K562 (cell line): Measurements from ENCODE around the gene CHD3. TPM values are rescaled to one million over a fixed set of nuclear protein-coding genes. Genes with fewer than 3 reads are reported as not detected.

Experiments used
- ARNT ChIP-seq, 2 experiments: fragments of 450-650 bp; IDR thresholded peaks; 2 replicates each; pipeline ENCODE4 v1.6.1; 2016; ENCODE audit warnings: mild to moderate bottlenecking in 1 of 2
- ATF7 ChIP-seq: fragments of 450-650 bp; IDR thresholded peaks from 2 replicates; pipeline ENCODE4 v1.7.1; 2014; ENCODE audit warnings: mild to moderate bottlenecking, moderate library complexity
- CBX5 ChIP-seq: IDR thresholded peaks from 2 replicates; pipeline ENCODE4 v1.6.1; 2014; ENCODE audit warnings: low read depth, borderline replicate concordance
- CCNT2 ChIP-seq: IDR thresholded peaks from 2 replicates; pipeline ENCODE4 v1.6.1; 2011; ENCODE audit warnings: borderline replicate concordance, low read depth, mild to moderate bottlenecking, moderate library complexity, mixed read lengths, low read length; ENCODE audit not compliant: insufficient read length; ENCODE audit errors: extremely low read depth
- CHD1 ChIP-seq: fragments of 200-600 bp; sonication (generic); IDR thresholded peaks from one replicate; pipeline ENCODE4 v1.6.1; 2012; ENCODE audit warnings: mild to moderate bottlenecking, moderate library complexity, low read length, inconsistent platforms
- CTBP1 ChIP-seq: fragments of 450-650 bp; IDR thresholded peaks from 2 replicates; pipeline ENCODE4 v1.6.1; 2016; ENCODE audit warnings: borderline replicate concordance
- EP300 ChIP-seq: IDR thresholded peaks from 2 replicates; pipeline ENCODE4 v1.6.1; 2012; ENCODE audit warnings: low read length, improper control_type of control experiment
- MAFK ChIP-seq: IDR thresholded peaks from 2 replicates; pipeline ENCODE4 v1.6.1; 2011; ENCODE audit warnings: low read length, improper control_type of control experiment
- POLR2AphosphoS2 ChIP-seq: IDR thresholded peaks from 2 replicates; pipeline ENCODE4 v1.6.1; 2012; ENCODE audit warnings: low read length, improper control_type of control experiment
- POLR2H ChIP-seq: IDR thresholded peaks from 2 replicates; pipeline ENCODE4 v1.6.1; 2016; ENCODE audit warnings: missing genetic modification characterization, low read depth, mild to moderate bottlenecking, control low read depth, missing compliant biosample characterization, moderate library complexity
- POLR3A ChIP-seq: IDR thresholded peaks from 2 replicates; pipeline ENCODE4 v1.6.1; 2011; ENCODE audit warnings: borderline replicate concordance, mild to moderate bottlenecking, moderate library complexity; ENCODE audit not compliant: insufficient read length, insufficient read depth; ENCODE audit errors: extremely low read depth
- PPARD ChIP-seq: fragments of 250-450 bp; sonication (Bioruptor Pico); IDR thresholded peaks from 2 replicates; pipeline ENCODE4 v1.8.0; 2022; ENCODE audit warnings: inconsistent platforms, mild to moderate bottlenecking, moderate library complexity
- RAD21 ChIP-seq, 2 experiments: fragments of 250-450 bp in 1 of 2; fragments of 450-650 bp in 1 of 2; sonication (Bioruptor Pico) in 1 of 2; formaldehyde crosslinking in 1 of 2; IDR thresholded peaks in 1 of 2; conservative IDR thresholded peaks in 1 of 2; 2 replicates each; pipeline versions ENCODE4 v1.4.0 to v1.8.0; 2020 to 2022; ENCODE audit warnings: mild to moderate bottlenecking in 2 of 2, moderate library complexity in 1 of 2
- SMC3 ChIP-seq: conservative IDR thresholded peaks from 2 replicates; pipeline ENCODE4 v1.6.1; 2011; ENCODE audit warnings: low read depth, low read length, improper control_type of control experiment; ENCODE audit not compliant: insufficient read depth
- SREBF1 ChIP-seq: fragments of 150-350 bp; IDR thresholded peaks from 2 replicates; pipeline ENCODE4 v1.6.1; 2014; ENCODE audit warnings: antibody characterized with exemption, low read depth, low read length, borderline replicate concordance
- XRCC5 ChIP-seq: fragments of 200-400 bp; formaldehyde crosslinking; IDR thresholded peaks from 2 replicates; pipeline ENCODE4 v1.6.1; 2017; ENCODE audit warnings: low read depth, mild to moderate bottlenecking, low read length
- ZNF134 ChIP-seq: fragments of 250-450 bp; sonication (Bioruptor Pico); conservative IDR thresholded peaks from 2 replicates; pipeline ENCODE4 v1.4.0; 2020
- ZNF780A ChIP-seq: fragments of 250-450 bp; sonication (Bioruptor Pico); IDR thresholded peaks from 2 replicates; pipeline ENCODE4 v1.5.0; 2021; ENCODE audit warnings: mild to moderate bottlenecking
- polyA plus RNA-seq, 8 experiments: library from polyadenylated mRNA; depleted of rRNA in 4 of 8; stranded (reverse) in 5 of 8; unstranded in 3 of 8; fragments of >200 nt; fragmentation: Nextera tagmentation in 2 of 8; fragmentation: Illumina TruSeq in 1 of 8; extraction: Ambion mirVana in 2 of 8; extraction: Trizol in 1 of 8; gene quantifications; 2 replicates each; pipeline versions ENCODE4 v1.2.1 to v1.2.3, GENCODE V29; 2011 to 2014; ENCODE audit warnings: inconsistent platforms in 1 of 8, missing spikeins in 1 of 8
- total RNA-seq, 7 experiments: library from RNA; depleted of rRNA in 6 of 7; stranded (reverse); fragments of >200 nt in 6 of 7; fragmentation: Illumina TruSeq in 2 of 7; extraction: Trizol in 2 of 7; gene quantifications; 2 replicates each; pipeline versions ENCODE4 v1.2.1 to v1.2.3, GENCODE V29; 2011 to 2021; ENCODE audit warnings: low replicate concordance in 1 of 7
- TF ChIP-seq, protein P1 (sequence below), 2 experiments: fragments of 450-650 bp in 1 of 2; sonication (generic) in 1 of 2; formaldehyde crosslinking in 1 of 2; IDR thresholded peaks in 1 of 2; conservative IDR thresholded peaks in 1 of 2; 2 replicates each; pipeline versions ENCODE4 v1.6.1 to v1.8.1; 2016 to 2023; ENCODE audit warnings: mild to moderate bottlenecking in 2 of 2, moderate library complexity in 2 of 2, inconsistent platforms in 1 of 2, missing genetic modification reagents in 1 of 2
- TF ChIP-seq, protein P2 (sequence below): sonication (generic); formaldehyde crosslinking; IDR thresholded peaks from 2 replicates; pipeline ENCODE4 v1.8.1; 2023; ENCODE audit warnings: mild to moderate bottlenecking, missing genetic modification reagents

Gene CHD3
- total and polyA plus RNA-seq, 9 of the 15 experiments (the other 6 are each of a cell fraction or from before 2014, with no cell fraction given), result 0.39 to 38.2 (median 21.2) TPM

DNA sequence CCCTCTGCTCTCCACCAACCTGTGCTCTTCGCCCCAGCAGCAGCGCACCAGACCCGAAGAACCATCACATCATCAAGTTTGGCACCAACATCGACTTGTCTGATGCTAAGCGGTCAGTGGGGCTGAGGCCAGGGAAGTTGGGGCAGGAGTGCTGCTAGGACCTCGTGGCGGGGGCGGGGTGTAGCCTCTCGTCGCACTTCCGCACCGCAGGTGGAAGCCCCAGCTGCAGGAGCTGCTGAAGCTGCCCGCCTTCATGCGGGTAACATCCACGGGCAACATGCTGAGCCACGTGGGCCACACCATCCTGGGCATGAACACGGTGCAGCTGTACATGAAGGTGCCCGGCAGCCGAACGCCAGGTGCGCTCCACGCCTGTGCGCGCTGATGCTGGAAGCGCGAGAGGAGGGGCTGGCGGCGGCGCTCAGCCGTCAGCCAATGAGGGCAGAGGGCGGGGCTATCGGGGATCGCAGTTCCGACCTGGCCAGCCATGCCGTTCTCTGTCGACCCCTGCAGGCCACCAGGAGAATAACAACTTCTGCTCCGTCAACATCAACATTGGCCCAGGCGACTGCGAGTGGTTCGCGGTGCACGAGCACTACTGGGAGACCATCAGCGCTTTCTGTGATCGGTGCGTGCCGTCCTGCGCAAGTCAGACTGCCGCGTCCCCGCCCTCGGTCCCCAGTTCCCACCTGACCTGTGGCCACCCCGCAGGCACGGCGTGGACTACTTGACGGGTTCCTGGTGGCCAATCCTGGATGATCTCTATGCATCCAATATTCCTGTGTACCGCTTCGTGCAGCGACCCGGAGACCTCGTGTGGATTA lies 36.9 kb upstream of the CHD3 start (continued):
- TF ChIP-seq XRCC5 (no peak), POLR3A (no peak), ZNF780A (no peak), ATF7 (no peak), CBX5 (no peak), SREBF1 (no peak), CCNT2 (peak; percentile 43), ARNT (IDR thresholded peaks at IDR 0.05) (no peak), ZNF134 (CRISPR knock-in tag) (no peak), CTBP1 (peak; percentile 39; the same call in 1 of the 2 replicates), MAFK (no peak), POLR2H (no peak), SMC3 (peak; percentile 29; the same call in 1 of the 2 replicates), POLR2AphosphoS2 (peak; percentile 46; the same call in 1 of the 2 replicates), PPARD (no peak), EP300 (no peak), CHD1 (no peak), RAD21 (CRISPR knock-in tag; conservative IDR thresholded peaks at IDR 0.05 in 1 of 2, IDR thresholded peaks at IDR 0.05 in 1 of 2) (peak; percentile 33 to 67; a peak in 3 of 4 replicates)
- TF ChIP-seq, protein P1, sequence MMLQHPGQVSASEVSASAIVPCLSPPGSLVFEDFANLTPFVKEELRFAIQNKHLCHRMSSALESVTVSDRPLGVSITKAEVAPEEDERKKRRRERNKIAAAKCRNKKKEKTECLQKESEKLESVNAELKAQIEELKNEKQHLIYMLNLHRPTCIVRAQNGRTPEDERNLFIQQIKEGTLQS (IDR thresholded peaks at IDR 0.05), result peak; percentile 49; the same call in 1 of the 2 replicates
- TF ChIP-seq, protein P1 (CRISPR knock-in tag; conservative IDR thresholded peaks at IDR 0.05), result no peak
- TF ChIP-seq, protein P2, sequence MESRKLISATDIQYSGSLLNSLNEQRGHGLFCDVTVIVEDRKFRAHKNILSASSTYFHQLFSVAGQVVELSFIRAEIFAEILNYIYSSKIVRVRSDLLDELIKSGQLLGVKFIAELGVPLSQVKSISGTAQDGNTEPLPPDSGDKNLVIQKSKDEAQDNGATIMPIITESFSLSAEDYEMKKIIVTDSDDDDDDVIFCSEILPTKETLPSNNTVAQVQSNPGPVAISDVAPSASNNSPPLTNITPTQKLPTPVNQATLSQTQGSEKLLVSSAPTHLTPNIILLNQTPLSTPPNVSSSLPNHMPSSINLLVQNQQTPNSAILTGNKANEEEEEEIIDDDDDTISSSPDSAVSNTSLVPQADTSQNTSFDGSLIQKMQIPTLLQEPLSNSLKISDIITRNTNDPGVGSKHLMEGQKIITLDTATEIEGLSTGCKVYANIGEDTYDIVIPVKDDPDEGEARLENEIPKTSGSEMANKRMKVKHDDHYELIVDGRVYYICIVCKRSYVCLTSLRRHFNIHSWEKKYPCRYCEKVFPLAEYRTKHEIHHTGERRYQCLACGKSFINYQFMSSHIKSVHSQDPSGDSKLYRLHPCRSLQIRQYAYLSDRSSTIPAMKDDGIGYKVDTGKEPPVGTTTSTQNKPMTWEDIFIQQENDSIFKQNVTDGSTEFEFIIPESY (CRISPR knock-in tag), result peak; percentile 100
